Measurements from ENCODE around the gene CHMP1B. TPM values are rescaled to one million over a fixed set of nuclear protein-coding genes. Genes with fewer than 3 reads are reported as not detected.

CHMP1B gene
- total RNA-seq, 4 donors from 2014 or later = 61.3 to 83.2 (median 76.5) TPM

- intact Hi-C loops (cut with DNase I; ENCODE audit: low total_unique reads) = no loop called here
- WGBS, 2 donors = 87 to 88% methylated on average over 5 of the region's 5 CpGs
- no peak overlapping the region for H3K4me3 ChIP-seq (ENCODE audit: low read depth, poor library complexity, severe bottlenecking)
- TF ChIP-seq POLR2A (IDR thresholded peaks at IDR 0.05) = no peak
- TF ChIP-seq, protein P1, sequence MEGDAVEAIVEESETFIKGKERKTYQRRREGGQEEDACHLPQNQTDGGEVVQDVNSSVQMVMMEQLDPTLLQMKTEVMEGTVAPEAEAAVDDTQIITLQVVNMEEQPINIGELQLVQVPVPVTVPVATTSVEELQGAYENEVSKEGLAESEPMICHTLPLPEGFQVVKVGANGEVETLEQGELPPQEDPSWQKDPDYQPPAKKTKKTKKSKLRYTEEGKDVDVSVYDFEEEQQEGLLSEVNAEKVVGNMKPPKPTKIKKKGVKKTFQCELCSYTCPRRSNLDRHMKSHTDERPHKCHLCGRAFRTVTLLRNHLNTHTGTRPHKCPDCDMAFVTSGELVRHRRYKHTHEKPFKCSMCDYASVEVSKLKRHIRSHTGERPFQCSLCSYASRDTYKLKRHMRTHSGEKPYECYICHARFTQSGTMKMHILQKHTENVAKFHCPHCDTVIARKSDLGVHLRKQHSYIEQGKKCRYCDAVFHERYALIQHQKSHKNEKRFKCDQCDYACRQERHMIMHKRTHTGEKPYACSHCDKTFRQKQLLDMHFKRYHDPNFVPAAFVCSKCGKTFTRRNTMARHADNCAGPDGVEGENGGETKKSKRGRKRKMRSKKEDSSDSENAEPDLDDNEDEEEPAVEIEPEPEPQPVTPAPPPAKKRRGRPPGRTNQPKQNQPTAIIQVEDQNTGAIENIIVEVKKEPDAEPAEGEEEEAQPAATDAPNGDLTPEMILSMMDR (IDR thresholded peaks at IDR 0.05) = no peak
- DNase-seq (ENCODE audit: low spot score in 2 of 2) = no peak
Observed at GRCh38 chr18:11901826-11902438, 50.7 kb downstream of the CHMP1B start.

GRCh38 chr18:11902522-11903292 is 51.5 kb downstream of the CHMP1B start:
- WGBS, 2 donors = 67 to 75% methylated on average over 7 of the region's 7 CpGs
- no peak overlapping the region for H3K4me3 ChIP-seq (ENCODE audit: low read depth, poor library complexity, severe bottlenecking)
- intact Hi-C loops (cut with DNase I; ENCODE audit: low total_unique reads) = no loop called here
- TF ChIP-seq, protein P1 (IDR thresholded peaks at IDR 0.05) = no peak
- no peak for TF ChIP-seq POLR2A (IDR thresholded peaks at IDR 0.05)
- no peak for DNase-seq (ENCODE audit: low spot score in 2 of 2)

Other genes starting within 250 kb of the CHMP1B start
- not detected for gene SLC35G4, start 241.8 kb upstream of the CHMP1B start, total RNA-seq
- gene GNAL, start 162.1 kb upstream of the CHMP1B start, total RNA-seq = 10 to 100 TPM; 12.3 to 15.9 (median 14.5) TPM
- gene MPPE1, start 56.9 kb downstream of the CHMP1B start, total RNA-seq = 10 to 100 TPM; 30.2 to 62.2 (median 44.5) TPM
- 100 to 1,000 TPM; 227 to 572 (median 354) TPM for gene IMPA2, start 130.1 kb downstream of the CHMP1B start, total RNA-seq
- not detected for gene ANKRD62, start 242.4 kb downstream of the CHMP1B start, total RNA-seq